22Rv1 (cell line): ENCODE data around the gene ADCY6.

Experiments
- CTCF ChIP-seq: fragments of 450-650 bp; IDR thresholded peaks from 2 replicates; pipeline ENCODE4 v1.5.1; 2017; ENCODE audit warnings: mild to moderate bottlenecking
- ZFX ChIP-seq: fragments of 450-650 bp; IDR thresholded peaks from 2 replicates; pipeline ENCODE4 v1.6.1; 2017; ENCODE audit warnings: antibody characterized with exemption, borderline replicate concordance

- no peak for TF ChIP-seq CTCF
- no peak for TF ChIP-seq ZFX
Measured at GRCh38 chr12:48758186-48758585, 30.7 kb downstream of the ADCY6 start.
